HG03575 (cell line): ENCODE data around the gene GNPTAB.
"Not testable (repeated sequence)": the region's sequence is repeated elsewhere in the genome, so short reads cannot be mapped to it uniquely, and the experiment has no call there.

Experiments used
- ATAC-seq: cut with Tn5 transposase; IDR thresholded peaks from one replicate; pipeline ENCODE4 v1.9.1; 2021; ENCODE audit not compliant: unreplicated experiment, insufficient number of reproducible peaks, low FRiP score; ENCODE audit errors: extremely low read depth

The GNPTAB gene

DNA sequence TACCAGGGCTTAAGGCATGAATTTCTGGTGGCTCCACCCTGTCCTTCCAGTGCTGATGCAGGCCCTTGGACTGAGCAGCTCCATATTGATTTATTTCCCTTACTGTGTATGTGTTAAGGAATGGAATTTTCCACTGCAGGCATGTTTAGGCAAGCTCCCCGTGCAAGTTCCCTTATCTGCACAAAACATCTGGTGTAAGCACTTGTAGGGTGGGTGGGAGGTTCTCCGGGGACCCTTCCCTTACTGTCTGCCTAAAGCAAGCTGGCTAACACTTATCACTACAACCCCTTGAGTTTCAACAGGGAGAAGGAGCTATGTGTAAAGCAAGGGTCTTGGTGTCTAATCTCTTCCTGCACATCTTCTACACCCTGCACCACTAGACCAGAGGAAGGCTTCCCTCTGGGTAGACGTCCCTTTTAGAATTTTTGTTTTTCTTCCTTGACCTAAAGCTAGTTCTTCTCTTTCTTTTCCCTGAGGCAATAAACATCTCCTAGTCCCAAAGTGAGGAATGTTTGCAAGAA, 24.7 kb upstream of the GNPTAB start:
- ATAC-seq: no peak

DNA sequence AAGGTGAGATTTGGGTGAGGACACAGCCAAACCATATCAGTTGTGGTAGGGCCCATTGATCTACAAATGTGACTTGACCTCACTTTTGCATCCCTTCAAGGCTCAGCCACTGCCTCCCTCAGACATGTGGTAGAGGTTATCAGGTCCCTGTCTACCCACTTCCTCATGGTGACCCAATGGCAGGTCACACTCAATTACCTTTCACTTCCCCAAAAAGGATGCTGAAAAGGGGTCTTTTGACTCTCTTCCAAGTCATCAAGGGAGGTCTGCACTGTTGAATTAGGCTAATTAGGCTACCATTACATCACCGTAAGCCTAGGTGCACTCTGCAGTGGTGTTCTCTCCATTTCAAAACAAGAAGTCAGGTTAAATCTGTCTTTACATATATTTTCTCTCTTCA, 24.0 kb upstream of the GNPTAB start:
- ATAC-seq: no peak

DNA sequence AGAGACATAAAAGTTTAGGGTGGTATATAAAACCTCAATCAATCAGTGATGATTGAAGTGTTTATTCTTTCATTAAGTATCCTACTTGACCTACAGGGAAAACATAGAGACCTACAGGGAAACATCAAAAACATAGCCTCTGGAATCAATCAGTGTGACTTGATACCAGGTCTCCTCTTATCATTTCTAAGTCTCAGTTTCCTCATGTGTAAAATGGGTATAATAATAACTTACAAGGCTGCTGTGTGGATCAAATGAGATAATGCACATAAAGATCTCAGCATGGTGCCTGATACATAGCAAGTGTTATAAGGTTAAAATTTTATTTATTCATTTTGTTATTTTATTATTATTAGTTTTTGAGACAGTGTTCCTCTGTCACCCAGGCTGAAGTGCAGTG, 22.2 kb upstream of the GNPTAB start:
- ATAC-seq: no peak

DNA sequence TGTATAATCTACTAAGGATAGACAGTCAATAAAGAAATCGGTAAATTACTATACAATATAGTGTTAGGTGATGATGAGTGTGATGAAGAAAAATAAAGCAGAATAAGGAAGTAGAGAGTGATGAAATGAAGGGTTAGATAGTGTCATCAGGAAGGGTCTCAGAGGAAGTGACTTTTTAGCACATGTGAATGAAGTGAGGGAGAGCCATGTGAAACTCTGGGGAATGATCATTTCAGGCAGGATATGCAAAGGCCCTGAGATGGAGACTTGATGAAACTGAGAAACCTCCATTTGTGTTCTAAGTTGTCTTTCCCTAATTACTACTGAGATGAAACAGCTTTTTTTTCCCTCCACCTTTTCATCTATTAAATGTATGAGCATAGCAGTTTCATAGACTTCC, 19.4 kb upstream of the GNPTAB start:
- peak; percentile 34 for ATAC-seq

DNA sequence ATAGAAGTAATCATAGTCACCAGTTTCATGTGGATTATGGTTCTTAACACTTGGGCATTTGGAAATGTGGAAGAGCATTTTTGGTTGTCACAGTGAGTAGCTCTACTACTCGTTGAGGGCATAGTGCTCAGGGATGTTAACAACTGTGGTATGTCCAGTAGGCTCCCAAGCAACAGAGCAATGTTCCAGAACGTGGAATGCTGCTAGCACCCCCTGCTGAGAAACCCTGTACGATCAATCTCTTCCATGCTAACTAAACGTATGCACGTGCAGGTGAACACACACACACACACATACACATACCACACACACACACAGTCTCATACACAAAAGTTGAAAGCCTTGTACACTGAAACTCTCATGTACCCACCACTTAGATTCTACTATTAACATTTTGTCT, 16.6 kb upstream of the GNPTAB start:
- no peak for ATAC-seq

DNA sequence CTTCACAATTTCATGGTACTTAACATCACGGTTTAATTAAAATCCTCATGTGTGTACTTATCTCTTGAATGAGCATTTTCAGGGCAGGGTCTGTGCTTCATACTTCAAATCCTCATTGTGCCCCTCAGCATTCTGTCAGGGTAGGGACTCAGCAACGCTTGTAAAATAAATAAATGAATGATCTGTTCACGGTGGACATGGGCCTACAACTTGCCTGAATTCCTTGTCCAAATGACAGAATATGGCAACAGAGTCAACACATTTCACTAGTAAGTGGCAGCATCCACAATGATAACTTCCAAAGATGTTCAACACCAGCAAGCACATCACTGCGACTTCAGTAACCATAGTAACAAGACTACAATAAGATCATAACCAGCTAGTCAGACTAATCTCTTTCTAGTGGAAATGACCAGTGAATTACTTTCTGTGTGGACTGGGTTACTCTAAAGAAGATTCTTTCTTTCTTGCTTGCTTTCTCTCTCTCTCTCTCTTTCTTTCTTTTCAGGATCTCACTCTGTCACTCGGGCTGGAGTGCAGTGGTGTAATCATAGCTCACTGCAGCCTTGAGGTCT, 14.5 kb upstream of the GNPTAB start:
- no peak for ATAC-seq

DNA sequence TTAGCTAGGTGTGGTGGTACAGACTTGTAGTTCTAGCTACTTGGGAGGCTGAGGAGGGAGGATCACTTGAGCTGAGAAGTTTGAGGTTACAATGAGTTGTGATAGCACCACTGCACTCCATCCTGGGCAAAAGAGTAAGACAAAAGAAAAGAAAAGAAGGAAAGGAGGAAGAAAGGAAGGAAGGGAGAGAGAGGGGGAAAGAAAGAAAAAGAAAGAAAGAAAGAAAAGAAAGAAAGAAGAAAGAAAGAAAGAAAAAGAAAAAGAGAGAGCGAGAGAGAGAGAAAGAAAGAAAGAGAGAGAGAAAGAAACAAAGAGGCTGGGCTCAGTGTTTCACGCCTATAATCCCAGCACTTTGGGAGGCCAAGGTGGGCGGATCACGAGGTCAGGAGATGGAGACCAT, 10.3 kb upstream of the GNPTAB start:
- no peak for ATAC-seq

DNA sequence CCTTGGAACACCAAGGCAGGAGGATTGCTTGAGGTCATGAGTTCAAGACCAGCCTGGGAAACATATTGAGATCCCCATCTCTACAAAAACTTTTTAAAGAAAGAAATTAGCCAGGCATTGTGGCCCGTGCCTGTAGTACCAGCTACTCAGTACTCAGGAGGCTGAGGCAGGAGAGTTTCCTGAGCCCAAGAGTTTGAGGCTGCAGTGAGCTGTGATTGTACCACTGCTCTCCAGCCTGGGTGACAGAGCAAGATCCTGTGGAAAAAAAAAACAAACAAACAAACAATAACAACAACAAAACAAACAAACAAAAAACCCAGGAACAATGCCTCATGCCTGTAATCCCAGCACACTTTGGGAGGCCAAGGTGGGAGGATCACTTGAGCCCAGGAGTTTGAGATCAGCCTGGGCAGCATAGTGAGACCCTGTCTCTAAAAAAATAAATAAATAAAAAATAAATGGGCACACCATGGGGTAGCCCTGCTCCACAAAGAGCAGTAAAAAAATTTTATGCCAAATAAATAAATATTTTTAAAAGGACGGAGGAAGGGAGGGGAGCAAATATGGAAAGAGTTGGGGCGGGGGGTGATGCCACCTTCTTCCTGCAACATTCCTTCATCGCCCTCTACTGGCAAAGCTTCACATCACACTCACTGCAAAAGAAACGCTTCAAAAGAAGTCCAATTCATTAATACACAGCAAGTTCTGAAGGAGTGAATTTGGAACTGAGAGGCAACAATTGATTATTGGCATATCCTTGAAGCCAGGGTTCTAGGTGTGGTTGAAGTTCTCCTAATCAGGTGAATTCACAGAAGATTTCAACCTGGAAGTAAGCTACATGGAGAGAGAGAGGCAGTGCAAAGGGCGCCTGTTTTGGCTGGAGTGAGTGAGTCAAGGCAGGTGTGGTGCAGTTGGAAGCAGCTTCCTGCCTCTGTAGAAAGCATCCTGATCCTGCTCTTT, 8.8 kb upstream of the GNPTAB start:
- ATAC-seq: no peak

DNA sequence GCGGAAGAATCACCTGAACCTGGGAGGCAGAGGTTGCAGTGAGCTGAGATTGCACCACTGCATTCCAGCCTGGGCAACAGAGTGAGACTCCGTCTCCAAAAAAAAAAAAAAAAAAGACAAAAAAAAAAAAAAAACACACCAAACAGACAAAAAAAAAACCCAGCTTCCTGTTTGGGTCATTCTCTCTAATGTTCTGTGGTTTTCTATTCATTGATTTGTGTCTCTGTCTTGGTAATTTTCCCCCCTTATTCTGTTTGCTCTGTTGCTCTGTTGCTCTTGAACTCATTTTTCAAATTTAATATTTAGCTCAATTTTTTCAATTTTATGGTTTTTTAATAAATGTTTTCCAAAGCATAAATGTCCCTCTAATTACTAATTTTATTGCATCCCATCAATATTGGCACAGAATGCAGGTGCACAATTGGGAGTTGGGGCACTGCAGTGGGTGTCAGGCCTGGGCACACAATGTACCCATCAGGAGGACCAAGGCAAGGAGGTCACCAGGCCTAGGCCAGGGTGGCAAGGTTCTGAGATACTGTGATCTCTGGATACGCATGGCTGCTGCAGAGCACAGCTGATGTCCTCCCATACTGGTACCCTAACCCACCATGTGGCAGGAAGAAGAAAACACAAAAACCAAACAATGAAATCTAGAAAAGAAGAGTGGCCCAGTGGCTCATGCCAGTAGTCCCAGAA, 8.0 kb upstream of the GNPTAB start:
- ATAC-seq: no peak

DNA sequence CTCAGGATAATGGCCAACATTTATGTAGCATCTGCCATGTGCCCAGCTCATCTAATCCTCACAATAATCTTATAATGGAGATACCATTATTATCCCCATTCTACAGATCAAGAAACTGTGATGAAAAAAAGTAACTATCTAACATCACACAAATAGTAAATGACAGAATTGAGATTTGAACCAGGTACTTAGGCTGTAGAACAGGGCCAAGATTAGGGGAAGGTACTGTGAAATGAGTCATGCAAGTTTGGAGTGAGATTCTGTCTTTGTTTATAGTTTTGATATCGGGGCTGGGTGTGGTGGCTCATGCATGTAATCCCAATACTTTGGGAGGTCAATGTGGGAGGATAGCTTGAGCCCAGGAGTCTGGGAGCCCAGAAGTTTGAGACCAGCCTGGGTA, 1.3 kb upstream of the GNPTAB start:
- ATAC-seq: no peak

DNA sequence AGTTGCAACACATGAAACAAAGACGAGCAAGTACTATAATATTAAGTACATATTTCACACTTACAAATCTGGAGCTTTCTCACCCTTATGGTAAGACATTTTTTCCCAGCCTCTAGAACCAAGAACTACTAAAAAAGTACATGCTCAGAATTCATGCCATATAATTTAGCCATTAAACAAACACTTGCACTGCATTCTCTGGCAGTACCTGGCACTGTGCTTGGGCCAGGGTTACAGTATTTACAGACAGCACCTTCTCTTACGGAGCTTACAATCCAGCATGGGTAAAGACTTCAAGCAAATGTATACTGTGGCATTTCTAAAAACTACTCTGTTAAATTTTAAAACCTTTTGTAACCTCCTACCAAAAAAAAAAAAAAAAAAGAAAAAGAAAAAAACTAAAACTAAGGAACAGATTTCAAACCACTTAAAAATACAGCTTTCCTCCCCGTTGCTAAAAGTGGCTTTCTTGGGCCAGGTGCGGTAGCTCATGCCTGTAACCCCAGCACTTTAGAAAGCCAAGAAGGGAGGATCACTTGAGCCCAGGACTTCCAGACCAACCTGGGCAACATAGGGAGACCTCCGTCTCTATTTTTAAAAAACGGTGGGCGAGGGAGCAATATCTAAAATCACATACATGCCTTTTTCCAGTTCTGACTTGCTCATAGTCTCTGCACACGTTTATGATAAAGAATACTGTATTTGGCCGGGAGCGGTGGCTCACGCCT, 956 bp downstream of the GNPTAB start:
- ATAC-seq: no peak

DNA sequence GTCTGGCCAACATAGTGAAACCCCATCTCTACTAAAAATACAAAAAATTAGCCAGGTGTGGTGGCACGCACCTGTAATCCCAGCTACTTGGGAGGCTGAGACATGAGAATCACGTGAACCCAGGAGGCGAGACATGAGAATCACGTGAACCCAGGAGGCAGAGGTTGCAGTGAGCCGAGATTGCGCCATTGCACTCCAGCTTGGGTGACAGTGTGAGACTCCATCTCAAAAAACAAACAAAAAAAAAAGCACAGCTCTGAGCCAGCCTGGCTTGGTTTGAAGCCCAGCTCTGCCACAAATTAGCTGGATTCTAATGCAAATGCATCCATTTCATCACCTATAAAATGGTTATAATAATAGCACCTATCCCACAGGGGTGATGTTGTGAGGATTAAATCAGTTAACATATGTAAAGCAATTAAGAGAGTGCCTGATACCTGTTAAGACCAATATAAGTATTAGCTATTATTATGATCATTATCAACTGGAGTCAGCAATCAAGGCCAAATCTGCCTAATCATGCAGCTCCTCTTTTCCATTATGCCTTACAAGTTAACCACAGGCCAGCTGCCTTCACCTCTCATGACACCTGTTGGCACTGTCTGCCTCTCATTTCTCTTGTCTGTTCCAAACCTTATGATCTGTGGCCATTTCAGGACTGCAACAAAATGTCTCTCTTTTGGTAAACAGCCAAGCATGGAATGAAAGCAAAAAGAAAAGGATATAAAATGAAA, 2.1 kb downstream of the GNPTAB start:
- no peak for ATAC-seq

DNA sequence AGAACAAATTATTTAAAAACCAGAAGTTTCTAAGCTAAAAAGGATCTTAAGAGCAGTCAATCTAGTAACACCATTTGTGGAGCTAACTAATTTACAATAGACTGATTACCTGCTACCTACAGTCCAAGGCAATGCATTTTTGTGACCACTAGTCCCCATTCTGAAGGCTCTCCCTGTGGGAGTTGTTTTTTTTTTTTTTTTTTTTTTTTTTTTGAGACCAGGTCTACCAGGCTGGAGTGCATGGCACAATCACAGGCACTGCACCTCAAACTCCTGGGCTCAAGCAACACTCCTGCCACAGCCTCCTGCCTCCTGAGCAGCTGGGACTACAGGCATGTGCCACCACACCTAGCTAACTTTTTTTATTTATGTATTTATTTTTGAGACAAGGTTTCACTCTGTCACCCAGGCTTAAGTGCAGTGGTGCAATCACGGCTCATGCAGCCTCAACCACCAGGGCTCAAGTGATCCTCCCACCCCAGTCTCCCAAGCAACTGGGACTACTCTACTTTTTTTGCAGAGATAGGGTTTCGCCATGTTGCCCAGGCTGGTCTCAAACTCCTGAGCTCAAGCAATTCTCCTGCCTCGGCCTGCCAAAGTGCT, 3.9 kb downstream of the GNPTAB start:
- no peak for ATAC-seq

DNA sequence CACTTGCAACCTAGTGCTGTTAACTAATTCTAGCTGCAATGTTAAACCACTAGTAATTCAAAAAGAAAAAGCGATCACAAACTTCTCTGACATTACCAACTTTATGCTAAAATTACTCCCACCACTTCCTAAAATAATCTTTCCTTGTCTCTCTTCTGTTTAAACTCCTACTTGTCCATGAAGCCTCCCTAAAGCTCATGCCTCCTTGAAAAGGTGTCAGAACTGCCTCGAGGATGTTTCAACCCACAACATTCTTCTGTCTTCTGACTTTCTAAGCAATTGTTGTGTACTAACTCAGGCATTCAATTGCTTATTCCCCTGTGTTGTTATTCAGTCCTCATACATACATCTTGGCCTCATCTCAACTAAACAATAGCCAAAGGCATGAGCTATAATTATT, 5.9 kb downstream of the GNPTAB start:
- no peak for ATAC-seq

DNA sequence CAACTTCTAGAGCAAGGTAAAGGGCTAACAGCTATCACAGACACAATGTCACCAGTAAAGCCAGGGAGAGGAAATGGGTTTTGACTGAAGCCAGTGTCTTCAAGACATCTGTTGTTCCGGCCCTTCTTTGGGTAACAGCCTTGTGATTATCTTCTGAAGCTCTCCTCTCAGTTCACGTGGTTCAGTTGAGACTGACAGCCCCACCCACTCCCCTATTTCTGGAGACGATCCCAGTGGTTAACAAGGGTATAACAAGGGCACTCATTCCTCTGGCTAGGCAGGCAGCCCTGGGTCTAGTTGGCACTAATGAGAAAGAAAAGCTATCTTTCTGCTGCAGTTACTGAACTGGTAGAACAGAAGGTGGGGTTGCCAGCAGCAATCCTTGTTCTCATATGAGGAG, 6.9 kb downstream of the GNPTAB start:
- peak; percentile 46 for ATAC-seq

DNA sequence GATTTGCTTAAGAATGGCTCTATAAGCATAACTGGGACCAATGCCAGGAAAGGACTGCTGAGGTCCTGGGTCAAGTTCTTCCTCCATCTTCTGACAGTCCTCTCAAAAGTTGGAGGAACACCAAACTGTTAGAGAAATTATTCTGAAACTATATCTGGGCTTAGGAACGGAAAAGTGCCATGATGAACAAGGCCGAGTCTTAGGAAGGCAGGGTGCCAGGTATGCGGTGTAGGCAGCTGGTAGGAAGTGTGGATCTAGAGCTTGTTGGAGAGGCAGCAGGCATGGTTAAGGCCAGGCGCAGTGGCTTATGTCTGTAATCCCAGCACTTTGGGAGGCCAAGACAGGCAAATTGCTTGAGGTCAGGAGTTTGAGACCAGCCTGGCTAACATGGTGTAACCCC, 7.7 kb downstream of the GNPTAB start:
- no peak for ATAC-seq

DNA sequence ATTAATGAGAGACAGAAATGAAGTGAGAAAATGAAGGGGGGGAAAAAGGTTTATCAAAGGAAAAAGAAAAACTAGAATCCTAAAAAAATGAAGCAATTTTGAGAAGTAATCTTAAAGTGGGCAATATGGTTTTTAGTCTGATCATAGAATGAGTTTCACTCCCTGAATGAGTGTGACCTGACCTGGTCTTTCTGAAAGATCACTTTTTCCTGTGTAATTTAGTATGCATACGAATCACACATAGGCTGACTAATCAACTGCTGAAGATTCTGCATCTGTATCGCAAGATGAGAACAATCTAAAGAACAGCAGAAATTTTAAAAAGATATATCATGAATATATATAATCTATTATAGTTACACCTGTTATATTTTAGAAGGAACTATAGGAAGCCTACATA, 11.3 kb downstream of the GNPTAB start:
- no peak for ATAC-seq

DNA sequence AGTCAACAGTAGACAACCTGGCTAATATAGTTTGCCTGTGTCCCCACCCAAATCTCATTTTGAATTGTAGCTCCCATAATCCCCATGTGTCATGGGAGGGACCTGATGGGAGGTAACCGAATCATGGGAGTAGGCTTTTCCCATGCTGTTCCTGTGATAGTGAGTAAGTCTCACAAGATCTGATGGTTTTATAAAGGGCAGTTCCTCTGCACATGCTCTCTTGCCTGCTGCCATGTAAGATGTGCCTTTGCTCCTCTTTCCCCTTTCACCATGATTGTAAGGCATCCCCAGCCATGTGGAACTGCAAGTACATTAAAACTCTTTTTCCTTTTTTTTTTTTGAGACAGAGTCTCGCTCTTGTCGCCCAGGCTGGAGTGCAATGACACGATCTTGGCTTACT, 12.1 kb downstream of the GNPTAB start:
- ATAC-seq: not testable (repeated sequence)
